SW480 (cell line): ENCODE results near the gene PRKAR1B.

ENCODE experiments used
- DNase-seq: peaks from one replicate; pipeline ENCODE4 v3.0.0-alpha.2; 2016; ENCODE audit warnings: low spot score

PRKAR1B gene

GRCh38 chr7:586494-586893, 140.6 kb downstream of the PRKAR1B start:
- no peak for DNase-seq

GRCh38 chr7:585873-586272, 141.2 kb downstream of the PRKAR1B start:
- no peak for DNase-seq

GRCh38 chr7:585229-585711, 141.8 kb downstream of the PRKAR1B start:
- no peak for DNase-seq

GRCh38 chr7:584820-585219, 142.3 kb downstream of the PRKAR1B start:
- no peak for DNase-seq

GRCh38 chr7:584122-584465, 143.0 kb downstream of the PRKAR1B start:
- no peak for DNase-seq

GRCh38 chr7:583410-584121, 143.5 kb downstream of the PRKAR1B start:
- DNase-seq: no peak

GRCh38 chr7:582931-583330, 144.2 kb downstream of the PRKAR1B start:
- no peak for DNase-seq

- DNase-seq: no peak
Measured at GRCh38 chr7:582081-582835, 144.8 kb downstream of the PRKAR1B start.

GRCh38 chr7:578386-578785, 148.7 kb downstream of the PRKAR1B start:
- DNase-seq: no peak

GRCh38 chr7:577741-578370, 149.2 kb downstream of the PRKAR1B start:
- no peak for DNase-seq

GRCh38 chr7:577278-577665, 149.8 kb downstream of the PRKAR1B start:
- no peak for DNase-seq

GRCh38 chr7:576524-577277, 150.4 kb downstream of the PRKAR1B start:
- no peak for DNase-seq

GRCh38 chr7:575425-576366, 151.4 kb downstream of the PRKAR1B start:
- DNase-seq: no peak

GRCh38 chr7:574661-575395, 152.3 kb downstream of the PRKAR1B start:
- no peak for DNase-seq

GRCh38 chr7:573933-574381, 153.1 kb downstream of the PRKAR1B start:
- no peak for DNase-seq

GRCh38 chr7:573269-573932, 153.7 kb downstream of the PRKAR1B start:
- DNase-seq: no peak

GRCh38 chr7:572416-573268, 154.4 kb downstream of the PRKAR1B start:
- DNase-seq: no peak

- DNase-seq: no peak
Measured at GRCh38 chr7:571718-572415, 155.2 kb downstream of the PRKAR1B start.
